NOMO-1 treated with dmso at 0.1 percent for 144 hours (cell line): Measurements from ENCODE around the gene RBM45.

Source experiments
- DNase-seq: peaks from one replicate; lab custom pipeline; 2025; ENCODE audit not compliant: unreplicated experiment; lab: John Stamatoyannopoulos, UW

RBM45 gene

DNA sequence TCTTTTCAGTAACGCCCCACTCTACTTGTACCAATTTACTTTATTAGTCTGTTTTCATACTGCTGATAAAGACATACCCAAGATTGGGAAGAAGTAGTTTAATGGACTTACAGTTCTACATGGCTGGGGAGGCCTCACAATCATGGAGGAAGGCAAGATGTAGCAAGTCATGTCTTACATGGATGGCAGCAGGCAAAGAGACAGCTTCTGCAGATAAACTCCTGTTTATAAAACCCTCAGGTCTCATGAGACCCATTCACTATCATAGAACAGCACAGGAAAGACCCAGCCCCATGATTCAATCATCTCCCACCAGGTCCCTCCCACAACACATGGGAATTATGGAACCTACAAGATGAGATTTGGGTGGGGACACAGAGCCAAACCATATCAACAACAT is 43.3 kb downstream of the RBM45 start:
- no peak for DNase-seq

DNA sequence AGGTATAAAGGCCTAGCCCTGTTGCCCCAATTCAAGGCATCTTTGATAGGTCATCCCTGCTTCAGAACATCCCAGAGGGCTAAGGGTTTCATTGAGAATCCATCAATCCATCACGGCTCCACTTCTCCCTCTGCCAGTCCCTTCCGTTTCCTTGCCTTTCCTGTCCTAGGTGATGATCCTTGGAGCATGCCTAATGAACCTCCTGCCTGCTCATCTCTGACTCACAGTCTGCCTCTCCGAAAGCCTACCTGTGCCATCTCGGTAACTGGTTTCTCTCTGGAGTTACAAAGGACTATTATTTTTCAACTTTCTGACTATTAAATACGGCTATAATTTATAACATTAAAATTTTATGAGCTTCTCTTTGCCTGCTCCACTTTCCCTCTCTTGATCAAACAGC is 45.3 kb downstream of the RBM45 start:
- DNase-seq: no peak

DNA sequence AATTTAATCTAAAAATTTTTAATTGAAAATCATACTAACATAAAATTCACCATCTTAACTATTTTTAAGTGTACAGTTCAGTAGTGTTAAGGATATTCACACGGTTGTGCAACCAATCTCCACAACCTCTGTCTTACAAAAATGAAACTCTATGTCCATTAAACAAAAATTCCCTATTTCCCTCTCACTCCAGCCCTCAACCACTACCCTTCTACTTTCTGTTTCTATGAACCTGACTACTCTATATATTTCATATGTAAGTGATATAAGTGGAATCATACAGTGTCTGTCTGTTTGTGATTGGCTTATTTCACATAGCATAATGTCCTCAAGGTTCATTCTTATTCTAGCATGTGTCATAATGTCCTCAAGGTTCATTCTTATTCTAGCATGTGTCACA is 47.7 kb downstream of the RBM45 start:
- no peak for DNase-seq

DNA sequence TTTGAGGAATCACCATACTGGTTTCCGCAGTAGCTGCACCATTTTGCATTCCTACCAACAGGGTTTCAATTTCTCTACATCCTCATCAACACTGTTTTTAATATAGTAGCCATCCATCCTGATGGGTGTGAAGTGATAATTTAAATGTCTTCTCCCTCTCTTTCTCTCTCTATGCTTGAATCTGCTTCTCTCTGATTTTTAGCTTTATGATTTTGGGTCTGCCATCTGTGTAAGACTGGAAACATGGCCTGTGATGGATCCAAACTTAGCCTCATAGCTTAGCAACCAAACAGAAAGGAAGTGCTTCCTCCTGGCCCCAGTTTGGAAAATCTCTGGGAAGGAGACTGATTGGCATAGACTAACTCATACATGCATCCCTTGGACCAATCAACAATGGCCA is 48.4 kb downstream of the RBM45 start:
- no peak for DNase-seq

DNA sequence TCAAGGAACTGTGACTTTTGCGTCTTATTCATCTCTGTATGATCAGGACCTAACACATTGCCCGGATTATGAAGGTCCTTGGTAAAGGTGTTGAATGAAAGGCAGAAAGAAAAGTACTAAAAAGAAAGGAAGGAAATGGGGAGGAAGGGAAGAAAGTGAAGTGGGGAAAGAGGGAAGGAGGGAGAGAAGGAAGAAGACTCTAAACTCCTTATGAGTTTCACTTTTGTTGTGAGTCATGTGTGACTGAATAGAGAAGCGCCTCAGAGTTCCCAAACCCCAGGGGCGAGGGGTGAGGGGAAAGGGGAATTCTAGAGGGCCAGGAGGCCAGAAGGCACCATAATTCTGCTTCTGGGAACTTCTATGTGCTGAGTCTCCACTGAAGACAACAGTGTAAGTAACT is 51.2 kb downstream of the RBM45 start:
- DNase-seq: no peak

DNA sequence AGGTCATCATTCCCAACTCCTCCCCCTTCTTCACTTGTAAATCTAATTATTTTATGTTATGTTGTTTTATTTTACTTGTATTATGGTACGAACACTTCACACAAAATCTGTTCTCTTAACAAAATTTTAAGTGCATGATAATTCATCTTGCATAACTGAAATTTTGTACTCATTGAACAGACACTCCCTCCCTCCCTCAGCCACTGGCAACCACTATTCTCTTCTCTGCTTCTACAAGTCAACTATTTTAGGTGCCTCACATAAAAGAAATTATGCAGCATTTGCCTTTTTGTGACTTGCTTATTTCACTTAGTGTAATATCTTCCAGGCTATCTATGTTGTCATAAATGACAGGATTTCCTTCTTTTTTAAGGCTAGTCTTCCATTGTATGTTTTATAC is 51.7 kb downstream of the RBM45 start:
- DNase-seq: no peak

DNA sequence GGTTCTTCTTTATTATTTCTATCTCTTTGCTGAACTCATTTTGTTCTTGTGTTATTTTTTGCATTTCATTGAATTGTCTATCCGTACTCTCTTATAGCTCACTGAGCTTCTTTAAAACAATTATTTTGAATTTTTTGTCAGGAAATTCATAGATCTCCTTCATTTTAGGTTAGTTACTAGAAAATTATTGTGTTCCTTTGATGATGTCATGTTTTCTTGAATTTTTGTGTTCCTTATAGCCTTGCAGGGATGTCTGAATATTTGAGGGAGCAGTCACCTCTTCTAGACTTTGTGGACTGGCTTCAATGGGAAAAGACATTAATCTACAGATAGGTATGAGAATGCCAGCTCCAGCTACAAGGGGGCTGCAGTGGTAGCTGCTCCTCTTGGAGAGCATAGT is 61.4 kb downstream of the RBM45 start:
- no peak for DNase-seq

DNA sequence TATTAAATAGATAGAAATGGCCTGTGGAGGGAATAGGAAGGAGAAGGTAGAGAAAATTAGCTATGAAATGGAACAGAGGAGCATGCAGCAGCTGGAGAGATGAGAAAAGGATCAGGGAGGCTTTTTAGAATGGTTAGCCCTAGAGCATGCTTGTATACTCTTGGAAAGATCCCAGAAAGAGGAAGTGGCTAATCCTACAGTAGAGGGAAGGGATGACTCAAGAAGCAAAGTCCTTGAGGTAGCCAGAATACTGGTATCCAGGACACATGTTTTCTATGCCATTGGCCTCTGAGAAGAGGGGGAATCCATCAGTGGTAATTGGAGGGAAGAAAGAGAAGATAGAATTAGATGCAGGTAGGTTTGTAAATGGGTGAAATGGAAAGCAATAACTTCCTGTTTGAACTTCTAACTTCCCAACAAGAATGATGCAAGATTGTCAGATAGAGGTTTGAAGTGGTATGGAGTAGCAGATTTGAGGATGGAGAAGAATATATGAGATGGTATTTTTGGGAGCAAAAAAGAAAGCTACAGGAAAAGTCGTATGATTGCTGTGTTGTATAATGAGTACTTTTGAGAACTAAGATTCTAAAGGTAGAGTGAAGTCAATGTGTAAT is 64.9 kb downstream of the RBM45 start:
- no peak for DNase-seq
